Stimulated activated CD8-positive, alpha-beta memory T cell treated with anti-CD3 and anti-CD28 coated beads, Interleukin-12 subunit alpha, Interleukin-12 subunit beta, amount 100 ng/mL, for 24 hours (primary cell): ENCODE results near the gene PTPRM.

ENCODE experiments used
- DNase-seq: peaks from one replicate; pipeline ENCODE4 v3.0.0-alpha.2; 2020; ENCODE audit errors: extremely low read depth

Gene PTPRM

DNA sequence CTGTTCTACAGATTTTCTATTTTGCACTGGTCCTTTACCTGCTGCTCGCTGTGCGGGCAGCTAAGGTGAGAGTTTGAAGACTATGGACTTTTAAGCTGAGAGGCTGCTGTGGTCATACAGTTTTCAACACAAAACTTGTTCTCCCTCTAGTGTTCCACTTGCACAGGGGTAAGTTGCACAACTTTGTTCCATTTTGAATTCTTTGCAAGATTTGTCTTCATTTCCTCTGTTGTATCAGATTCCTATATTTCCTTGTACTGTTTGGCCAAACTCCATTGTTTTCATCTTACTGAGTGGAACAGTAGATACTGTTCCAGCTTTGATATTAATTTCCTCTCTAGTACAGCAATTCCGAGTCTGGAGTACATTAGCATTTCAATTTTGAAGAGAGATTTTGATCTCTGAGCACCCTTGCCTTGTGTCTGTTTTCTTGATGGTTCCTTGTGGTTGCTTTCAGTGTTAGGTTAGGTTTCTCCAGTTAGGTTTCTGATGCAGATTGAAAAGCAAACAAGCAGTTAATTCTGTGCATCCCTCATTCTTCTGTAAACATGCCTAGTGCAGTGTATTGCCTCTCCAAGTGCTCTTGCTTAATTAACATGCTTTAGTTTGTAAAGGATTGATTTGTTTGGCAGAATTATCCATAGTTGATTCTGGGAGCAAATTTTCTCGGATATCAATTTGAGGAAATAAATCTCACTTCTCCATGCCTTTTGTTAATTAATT is 188.8 kb downstream of the PTPRM start:
- no peak for DNase-seq

DNA sequence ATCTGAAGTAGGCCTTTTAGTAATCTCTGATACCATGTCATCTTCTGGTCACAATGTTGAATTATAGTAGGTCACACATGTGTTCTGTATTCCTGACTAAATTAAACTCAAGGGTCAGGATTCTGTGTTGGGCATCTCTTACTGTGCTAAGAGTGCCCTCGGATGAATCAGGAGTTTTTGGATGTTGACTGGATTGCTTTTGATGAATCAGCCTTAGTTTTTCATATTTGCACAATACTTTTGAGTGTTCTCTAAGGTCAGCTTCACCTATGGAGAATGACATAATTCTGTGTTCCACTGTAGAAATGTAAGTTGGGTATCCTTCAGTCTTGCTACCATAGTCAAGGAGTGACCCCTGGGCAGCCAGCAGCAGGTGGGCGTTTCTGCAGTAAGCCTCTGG is 190.1 kb downstream of the PTPRM start:
- no peak for DNase-seq

DNA sequence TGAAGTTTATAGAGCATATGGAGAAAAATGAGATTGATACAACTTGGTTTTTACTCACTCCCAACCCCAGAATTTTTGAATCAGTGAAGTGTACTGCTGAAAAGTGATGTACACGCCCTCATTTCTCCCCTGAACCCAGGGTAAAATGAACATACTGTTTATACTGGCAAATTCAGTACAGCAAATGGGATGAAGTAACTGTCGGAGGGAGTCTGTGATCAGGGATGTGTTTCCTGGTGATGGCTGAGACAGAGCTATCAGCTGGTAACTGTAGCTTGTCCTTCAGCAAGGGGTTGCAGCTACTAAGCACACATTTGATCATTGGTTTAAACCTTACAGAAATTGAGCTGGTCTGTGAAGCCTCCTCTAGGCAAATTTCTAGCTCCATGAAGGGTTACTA is 191.6 kb downstream of the PTPRM start:
- no peak for DNase-seq

DNA sequence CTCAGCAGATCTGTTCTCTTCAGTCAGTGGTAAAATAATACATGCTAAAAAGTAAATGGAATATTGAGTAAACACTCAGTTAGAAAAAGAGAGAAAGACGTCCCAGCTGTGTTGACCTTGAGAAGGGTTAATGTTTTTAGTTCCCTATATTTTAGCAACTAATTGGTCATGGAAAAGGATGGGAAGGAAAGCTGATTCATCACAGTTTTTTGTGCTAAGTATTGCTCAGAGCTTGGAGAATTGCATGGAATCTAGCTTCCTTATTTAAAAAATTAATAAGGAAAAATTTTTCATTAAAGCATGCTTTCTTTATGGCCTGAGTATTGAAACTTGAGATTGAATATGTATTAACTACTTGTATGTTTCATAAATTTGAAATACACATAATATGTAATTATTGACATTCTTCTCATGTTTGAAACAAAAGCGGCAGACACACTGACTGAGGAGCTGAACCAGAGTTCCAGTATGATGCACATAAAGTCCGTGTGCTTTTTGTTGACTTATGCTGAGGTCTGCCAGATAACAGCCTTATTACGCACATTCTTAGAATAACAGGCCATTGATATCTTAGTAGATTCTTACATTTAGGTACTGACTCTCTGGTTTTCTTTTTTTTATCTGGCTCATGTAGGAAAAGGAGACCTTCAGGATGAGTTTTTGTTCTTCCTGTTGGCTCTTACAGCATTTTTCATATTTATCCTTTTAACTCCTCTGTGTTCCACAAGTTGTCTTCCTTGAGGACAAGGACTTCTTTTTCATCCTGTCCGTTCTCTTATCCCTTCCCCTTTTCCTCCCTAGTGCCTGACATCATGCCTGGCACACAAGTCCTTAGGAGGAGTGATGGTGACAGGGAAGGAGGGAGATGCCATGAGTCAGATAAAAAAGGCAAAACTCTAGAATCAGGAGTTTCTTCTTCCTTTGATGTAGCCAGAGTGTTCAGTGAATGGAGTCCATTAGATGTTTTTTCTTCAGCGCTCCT is 194.1 kb downstream of the PTPRM start:
- DNase-seq: no peak

DNA sequence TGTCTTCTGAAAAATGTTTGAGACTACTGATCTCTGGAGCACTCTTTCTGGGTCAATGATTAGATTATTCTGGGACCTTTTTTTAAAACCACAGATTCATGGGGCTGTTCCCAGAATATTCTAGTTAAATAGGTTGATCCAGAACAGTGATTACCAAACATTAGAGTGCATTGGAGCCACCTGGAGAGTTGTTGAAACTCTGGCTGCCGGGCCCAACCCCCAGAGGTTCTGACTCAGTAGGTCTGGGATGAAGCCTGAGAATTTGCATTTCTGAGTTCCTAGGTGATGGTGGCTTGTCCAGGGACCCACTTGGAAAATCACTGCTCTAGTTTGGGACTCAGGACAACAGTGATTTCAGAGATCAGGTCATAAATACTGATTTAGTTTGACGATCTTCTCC is 197.3 kb downstream of the PTPRM start:
- DNase-seq: no peak

DNA sequence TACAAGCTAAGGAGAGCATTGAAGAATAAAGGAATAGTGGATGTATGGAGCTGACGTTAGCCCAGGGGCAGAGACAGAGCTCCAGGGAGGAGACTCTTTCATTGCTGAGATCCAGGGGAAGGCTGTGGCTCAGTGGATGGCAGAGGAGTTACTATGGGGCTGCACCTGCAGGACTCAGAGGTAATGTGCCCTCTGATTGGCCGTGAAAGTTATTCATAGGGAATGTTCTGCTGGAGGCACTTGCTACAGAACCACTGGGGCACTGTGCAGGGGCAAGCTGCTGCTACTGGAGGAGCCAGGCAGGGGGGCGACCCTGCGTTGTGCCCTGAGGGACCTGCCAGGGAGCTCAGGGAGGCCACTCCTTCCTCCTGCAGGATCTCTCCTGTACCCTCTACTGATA is 199.2 kb downstream of the PTPRM start:
- DNase-seq: no peak

DNA sequence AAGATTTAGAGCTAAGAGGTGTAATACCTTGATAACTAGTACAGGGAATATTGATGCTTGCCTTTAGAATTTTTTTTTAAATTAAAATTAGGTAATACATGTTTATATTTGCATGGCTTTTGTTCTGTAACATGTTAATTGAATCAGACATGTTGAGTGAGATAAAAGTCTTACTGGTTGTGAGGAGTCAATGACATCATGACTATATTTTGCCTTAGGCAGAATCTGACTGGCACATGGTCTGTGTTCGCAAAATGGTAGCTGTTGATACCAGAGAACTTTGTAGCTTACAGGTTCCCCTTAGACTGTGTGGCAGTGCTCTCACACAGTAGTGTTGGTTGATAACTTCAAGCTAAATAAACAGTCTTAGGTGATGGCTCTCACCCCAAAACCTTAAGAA is 199.7 kb downstream of the PTPRM start:
- no peak for DNase-seq

DNA sequence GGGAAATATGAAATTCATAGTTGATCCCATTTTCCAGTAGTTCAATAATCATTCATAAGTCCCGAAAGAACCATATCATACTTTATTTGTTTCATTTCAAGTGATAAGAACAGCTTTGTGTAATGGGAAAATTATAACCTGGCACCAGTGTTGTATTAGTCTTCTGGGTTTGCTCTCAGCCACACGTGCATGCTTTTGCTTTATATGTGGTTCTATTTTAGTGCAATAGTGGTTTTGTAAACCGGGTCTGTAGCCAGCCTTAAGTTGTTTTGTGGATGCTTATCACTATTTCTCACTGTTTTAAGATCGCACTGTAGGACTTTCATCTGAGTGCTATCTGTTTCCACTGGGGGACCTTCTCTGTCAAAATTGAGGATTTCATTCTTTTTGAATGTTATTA is 203.8 kb downstream of the PTPRM start:
- DNase-seq: no peak

DNA sequence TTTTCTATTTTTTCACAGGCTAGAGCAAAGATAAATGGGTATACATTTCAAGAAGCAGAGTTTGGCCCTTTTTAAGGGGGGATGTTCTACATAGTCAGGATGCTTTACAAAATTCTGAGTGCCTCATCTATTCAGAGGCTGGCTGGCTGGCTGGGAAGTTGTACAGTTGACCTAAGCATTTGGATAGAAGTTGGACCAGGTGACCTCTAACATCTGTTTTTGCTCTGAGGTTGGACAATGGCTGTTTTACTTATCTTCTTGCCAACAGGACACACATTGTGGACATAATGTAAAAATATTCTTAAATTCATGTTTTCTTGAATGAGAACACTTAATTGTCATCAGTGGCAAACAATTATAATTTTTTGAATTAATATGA is 205.4 kb downstream of the PTPRM start:
- DNase-seq: no peak

DNA sequence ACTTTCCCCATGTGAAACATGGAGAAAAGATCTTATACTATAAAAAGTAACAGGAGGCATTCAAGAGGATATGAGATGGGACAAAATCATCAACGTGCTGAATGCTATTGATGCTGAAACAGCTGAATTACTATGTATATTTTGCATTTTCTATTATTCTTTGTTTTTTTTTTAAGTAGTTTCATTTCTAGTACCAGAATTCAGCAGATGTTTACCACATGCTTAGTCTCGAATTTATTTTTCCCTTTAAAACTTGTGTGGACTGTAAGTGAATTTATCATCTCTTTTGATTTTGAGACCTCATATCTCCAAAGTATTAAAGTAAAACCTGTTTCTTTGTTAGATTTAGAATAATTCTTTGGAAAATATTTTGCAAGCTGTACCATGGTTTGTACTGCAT is 205.8 kb downstream of the PTPRM start:
- DNase-seq: no peak

DNA sequence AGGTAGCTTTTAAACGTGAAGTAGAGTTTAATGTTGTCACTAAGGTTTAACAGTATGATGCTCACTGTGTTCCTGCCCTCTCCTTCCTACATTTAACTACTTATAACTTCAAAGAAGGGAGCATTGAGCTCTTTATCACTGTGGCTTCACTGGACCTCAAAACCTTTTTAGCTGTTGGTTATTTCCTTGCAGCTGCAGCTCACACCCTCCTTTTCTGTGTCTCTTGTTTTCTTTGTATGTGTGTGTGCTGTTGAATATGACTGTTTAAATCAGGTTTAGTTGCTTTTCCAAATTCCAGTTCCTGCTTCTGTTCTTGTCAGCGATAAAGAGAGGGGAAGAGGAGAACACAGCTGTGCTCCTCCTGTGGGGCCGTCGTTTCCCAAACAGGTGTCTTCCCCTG is 208.0 kb downstream of the PTPRM start:
- no peak for DNase-seq

DNA sequence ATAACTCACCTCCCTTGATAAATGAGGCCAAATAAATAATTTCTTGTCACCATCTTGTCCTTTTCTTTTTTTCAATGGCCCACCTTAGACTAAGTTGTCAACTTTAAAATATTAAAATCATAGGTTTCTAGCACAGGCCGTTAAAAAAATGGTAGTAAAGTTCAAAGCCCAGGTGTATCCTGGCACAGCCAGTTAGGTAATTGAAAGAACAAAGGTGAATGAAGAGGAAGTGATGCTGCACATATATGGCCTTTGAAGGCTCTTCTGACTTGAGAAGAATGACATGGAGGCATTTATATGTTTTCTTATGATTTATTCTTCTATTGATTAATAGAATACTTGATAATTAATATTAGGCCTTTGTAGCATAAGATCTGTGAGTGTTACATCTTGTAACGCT is 208.7 kb downstream of the PTPRM start:
- DNase-seq: no peak

DNA sequence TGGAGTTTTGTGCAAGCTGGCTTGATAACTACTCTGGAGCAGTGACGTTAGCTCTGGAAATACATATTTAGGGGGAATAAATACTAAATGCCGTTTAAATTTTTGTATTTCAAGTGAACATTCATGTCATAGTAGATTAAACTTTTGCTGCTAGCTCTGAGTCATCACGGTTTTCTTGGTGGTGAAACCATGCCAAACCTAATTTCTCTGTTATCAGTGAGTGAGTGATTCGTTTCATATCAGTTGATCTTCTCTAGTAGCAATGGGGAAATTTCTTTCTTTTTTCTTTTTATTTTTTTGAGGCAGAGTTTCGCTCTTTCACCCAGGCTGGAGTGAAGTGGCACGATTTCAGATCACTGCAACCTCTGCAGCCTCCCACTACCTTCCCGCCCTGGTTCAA is 211.1 kb downstream of the PTPRM start:
- no peak for DNase-seq

DNA sequence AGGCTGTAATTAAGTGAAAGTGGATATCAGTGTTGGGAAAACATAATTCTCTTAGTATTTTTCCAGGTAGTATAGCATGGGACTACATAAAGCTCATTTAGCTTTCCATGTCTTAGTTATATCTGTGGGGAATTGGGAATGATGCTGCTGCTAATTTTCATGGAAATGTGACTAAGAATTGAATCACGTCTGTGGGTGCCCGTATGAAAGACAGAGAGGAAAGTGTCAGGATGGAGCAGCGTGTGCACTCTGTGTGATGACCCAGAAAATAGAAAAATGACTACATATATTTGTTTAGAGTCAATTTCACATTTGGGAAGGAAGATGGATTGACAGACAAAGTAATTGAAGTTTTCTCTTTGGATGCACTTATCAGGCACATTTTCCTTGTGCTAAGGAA is 212.1 kb downstream of the PTPRM start:
- DNase-seq: no peak

DNA sequence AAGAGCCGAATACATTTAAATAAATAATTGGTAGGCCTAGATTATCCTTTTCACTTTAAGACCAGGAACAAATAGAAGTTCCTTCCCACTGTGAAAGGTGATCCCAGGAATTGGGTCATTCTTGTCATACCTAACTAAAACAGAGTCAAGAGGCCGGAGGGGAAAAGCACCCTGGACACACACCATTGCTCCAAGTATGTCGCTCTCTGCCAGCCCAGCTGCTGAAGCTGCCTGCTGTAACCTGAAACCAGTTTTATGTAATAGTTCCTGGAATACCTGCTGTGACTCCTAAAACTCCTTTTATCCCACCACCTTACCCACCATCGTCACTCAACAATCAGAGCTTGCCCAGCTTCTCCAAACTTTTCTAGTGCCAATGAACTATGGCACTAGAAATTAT is 217.1 kb downstream of the PTPRM start:
- DNase-seq: no peak

DNA sequence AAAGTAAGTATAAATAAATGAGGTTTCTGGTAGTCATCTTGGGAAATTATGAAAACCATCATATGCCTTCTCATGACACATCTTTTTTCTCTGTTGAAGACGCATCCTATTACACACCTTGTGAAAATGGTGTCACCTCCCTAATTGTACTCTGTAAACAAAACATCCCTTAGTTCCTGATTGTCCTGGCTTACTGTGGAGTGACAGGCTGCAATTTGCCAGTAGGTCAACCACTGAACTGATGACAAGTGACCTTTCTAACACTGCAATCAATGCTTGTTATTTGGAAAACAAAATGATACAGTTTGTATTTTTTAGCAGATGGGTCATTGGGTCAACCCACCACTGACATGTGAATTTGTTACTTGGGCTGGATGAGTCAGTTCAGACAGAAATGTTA is 219.5 kb downstream of the PTPRM start:
- no peak for DNase-seq

DNA sequence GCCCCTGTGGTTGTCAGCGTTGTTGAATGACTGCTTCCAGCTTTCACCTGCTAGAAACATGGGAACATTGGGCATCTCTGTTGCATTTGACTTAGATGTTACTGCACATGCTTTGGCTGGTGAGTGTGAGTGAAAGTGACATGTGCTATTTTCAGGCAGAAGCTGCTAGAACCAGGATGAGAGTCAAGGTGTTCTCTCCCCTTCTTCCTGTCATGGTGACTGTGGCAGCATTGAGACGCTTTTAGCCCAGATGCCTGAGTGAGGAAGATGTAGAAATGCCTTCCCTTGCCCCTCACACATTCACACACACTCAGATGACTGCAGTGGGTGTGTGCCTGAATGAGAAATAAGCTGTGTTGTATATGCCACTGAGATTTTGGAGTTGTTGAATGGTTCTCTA is 220.2 kb downstream of the PTPRM start:
- no peak for DNase-seq

DNA sequence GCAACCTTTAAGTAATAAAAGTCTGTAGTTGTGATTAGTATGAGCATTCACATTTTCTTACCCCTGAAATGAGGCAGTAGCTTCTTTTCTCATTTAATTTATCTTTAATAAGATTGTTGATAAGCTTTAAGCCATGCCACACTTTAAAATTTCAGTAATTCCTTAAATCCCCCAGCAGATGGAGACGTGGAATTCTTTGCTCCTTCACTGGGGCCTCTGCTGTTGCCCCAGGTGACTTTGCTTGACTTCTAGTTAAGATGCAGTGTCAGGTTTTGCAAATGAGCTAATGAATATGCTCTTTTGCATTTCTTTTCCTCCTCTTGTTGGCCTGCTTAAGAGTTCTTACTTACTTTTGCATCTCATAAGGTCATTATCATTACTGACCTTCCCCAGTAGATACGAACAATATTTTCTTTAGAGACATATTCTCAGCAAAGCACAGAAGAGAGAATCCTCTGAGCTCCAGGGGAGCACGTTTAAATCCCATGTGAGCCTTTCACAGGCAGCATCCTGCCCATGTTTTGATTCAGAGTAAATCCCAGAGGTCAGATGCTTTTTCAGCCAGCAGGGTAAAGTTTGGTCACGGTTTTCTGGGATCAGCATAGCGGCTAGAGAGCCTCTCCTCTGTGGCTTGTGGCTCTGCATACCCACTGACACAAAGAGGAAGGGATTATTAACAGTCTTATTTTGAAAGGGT is 222.9 kb downstream of the PTPRM start:
- no peak for DNase-seq

DNA sequence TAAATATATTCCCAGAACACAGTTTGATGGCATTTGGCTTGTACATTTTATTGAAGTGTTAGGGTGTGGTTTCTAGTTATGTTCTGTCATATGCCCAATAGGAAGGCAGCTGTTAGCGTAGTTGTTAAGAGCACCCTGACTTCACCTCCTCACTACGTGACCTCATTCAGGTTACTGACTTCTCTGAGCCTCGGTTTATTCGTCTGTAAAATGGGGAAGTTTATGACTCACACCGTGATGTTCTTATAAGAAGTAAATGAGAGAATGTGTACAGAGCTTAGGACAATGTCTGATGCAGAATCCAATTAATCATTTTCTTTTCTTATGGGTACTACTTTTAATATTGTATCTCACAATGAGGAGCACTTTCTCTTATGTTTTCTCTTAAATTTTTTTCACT is 226.0 kb downstream of the PTPRM start:
- no peak for DNase-seq

DNA sequence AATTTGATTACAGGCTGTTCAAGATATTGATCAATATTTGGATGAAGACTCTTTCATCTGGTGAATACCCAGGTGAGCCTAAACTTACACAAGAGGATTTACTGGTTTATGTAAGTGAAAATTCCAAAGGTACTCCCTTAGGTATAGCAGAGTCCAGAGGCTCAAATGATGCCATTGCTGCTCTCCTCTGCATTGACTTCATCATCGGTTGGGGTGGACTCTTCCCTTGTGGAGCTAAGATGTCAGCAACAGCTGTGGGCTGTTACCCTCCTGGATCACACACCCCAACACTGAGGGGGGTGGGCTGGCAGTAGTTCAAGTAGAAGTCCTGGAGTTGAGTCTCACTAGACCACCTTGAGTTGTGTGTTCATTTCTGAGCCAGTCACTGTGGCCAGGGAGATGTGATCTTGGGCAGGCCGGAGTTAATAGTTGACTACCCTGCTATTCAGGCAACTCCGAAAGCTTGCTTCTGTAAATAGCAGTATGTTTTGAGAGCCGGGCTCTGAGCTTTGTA is 236.9 kb downstream of the PTPRM start:
- no peak for DNase-seq

DNA sequence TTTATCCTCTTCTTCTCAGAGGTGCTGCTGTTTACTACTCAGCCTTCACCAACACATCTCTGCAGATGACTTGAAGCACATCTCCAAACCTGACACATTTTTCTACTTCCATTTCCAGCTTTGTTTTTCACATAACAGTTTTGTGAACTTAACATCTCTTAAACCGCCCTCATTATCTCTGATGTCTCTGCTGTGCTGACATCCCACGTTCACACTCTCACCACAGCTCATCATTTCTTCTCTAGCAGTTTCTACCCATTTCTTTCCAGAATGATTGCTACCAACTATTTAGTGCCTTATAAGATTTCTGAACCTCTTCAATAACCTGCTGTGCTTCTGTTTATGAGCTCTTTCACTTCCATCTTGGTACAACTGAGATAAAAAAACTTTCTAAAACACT is 238.0 kb downstream of the PTPRM start:
- DNase-seq: no peak

DNA sequence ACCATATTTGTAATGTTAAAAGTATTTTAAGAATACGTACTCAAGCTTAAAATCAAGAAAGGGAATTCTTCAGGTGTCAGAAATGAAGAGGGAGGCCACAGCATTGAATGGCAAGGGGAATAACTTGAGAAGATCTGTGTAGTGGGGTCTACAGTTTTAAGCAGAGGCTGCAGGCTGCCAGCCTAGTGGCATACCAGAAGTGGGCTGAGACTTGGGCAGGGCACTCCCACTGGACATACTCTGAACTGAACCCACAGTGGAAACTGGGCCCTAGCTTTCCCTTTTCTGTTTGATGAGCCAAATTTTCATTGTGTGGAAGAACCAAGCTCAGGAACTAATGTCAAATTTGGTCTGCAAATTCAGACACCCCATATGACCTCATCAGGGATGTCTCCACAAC is 238.8 kb downstream of the PTPRM start:
- DNase-seq: no peak
